A549 (cell line): ENCODE data around the gene OR8H3. TPM values are rescaled to one million over a fixed set of nuclear protein-coding genes. Genes with fewer than 3 reads are reported as not detected.

Source experiments
- ATAC-seq, 2 experiments: fragments of 200-7000 bp in 1 of 2; fragments of >200 bp in 1 of 2; cut with Nextera tagmentation in 1 of 2; cut with Tn5 transposase in 1 of 2; 3 replicates each; pipeline versions ENCODE4 v1.8.0 to v1.9.1; 2018 to 2020; ENCODE audit warnings: mild to moderate bottlenecking in 1 of 2, moderate library complexity in 1 of 2
- CTCF ChIA-PET: fragments of 300-600 bp; sonication (Branson Sonifier 250); formaldehyde crosslinking; extraction: SDS; loops from one replicate; lab custom pipeline; 2021; ENCODE audit warnings: antibody characterized with exemption, inconsistent platforms; lab: Yijun Ruan, JAX
- POLR2A ChIA-PET: fragments of 350-600 bp; formaldehyde crosslinking; extraction: SDS; loops from one replicate; lab custom pipeline; 2021; ENCODE audit warnings: antibody characterized with exemption, inconsistent platforms; lab: Yijun Ruan, JAX
- DNase-seq, 2 experiments: peaks; one replicate each; pipeline versions ENCODE4 v3.0.0 to v3.0.0-alpha.2; 2011 to 2016; ENCODE audit warnings: low read depth in 1 of 2, low spot score in 1 of 2
- FAIRE-seq: peaks from 2 replicates; lab custom pipeline; 2011; peaks lifted over from hg19 to GRCh38; lab: Jason Lieb, UNC
- H3K27ac ChIP-seq, 2 experiments: fragments of >200 bp; sonication (Bioruptor Twin); formaldehyde crosslinking; 3 replicates each; pipeline ENCODE4 v1.5.1; 2016 to 2017
- H3K4me1 ChIP-seq: fragments of >200 bp; sonication (Bioruptor Twin); formaldehyde crosslinking; 3 replicates; pipeline ENCODE4 v1.6.1; 2016
- H3K4me2 ChIP-seq: fragments of >200 bp; sonication (Bioruptor Twin); formaldehyde crosslinking; 3 replicates; pipeline ENCODE4 v1.6.1; 2016
- H3K4me3 ChIP-seq: fragments of >200 bp; sonication (Bioruptor Twin); formaldehyde crosslinking; 3 replicates; pipeline ENCODE4 v1.5.1; 2016
- H3K9me3 ChIP-seq: fragments of >200 bp; sonication (Bioruptor Twin); formaldehyde crosslinking; 3 replicates; pipeline ENCODE4 v1.6.1; 2016
- BHLHE40 ChIP-seq: IDR thresholded peaks from 2 replicates; pipeline ENCODE4 v1.6.1; 2012; ENCODE audit warnings: low read depth, low read length, inconsistent platforms
- CHD2 ChIP-seq: fragments of 150-350 bp; IDR thresholded peaks from 2 replicates; pipeline ENCODE4 v1.6.1; 2014; ENCODE audit warnings: low read length; ENCODE audit not compliant: partially characterized antibody
- ESRRA ChIP-seq: fragments of 150-350 bp; IDR thresholded peaks from 2 replicates; pipeline ENCODE4 v1.6.1; 2014; ENCODE audit warnings: mild to moderate bottlenecking, low read length, borderline replicate concordance
- HES2 ChIP-seq: fragments of >200 bp; sonication (Bioruptor Twin); formaldehyde crosslinking; IDR thresholded peaks from 2 replicates; pipeline ENCODE4 v1.6.1; 2016
- HEYL ChIP-seq: fragments of 250-450 bp; sonication (Bioruptor Pico); IDR thresholded peaks from 2 replicates; pipeline ENCODE4 v1.8.0; 2021; ENCODE audit warnings: mild to moderate bottlenecking, moderate library complexity
- KDM1A ChIP-seq: fragments of 200-600 bp; sonication (generic); IDR thresholded peaks from 2 replicates; pipeline ENCODE4 v1.6.1; 2016; ENCODE audit warnings: low read depth, mild to moderate bottlenecking
- MYC ChIP-seq: IDR thresholded peaks from 2 replicates; pipeline ENCODE4 v1.6.1; 2012; ENCODE audit warnings: mild to moderate bottlenecking, inconsistent platforms, low read length, improper control_type of control experiment, borderline replicate concordance
- POLR2A ChIP-seq: IDR thresholded peaks from 2 replicates; pipeline ENCODE4 v1.6.1; 2012; ENCODE audit warnings: mild to moderate bottlenecking, low read length
- RAD21 ChIP-seq, 2 experiments: fragments of >200 bp in 1 of 2; sonication (Bioruptor Twin) in 1 of 2; formaldehyde crosslinking in 1 of 2; IDR thresholded peaks in 1 of 2; conservative IDR thresholded peaks in 1 of 2; 2 replicates in 1 of 2; 3 replicates in 1 of 2; pipeline ENCODE4 v1.6.1; 2012 to 2018; ENCODE audit warnings: inconsistent platforms in 1 of 2
- SMC3 ChIP-seq: fragments of >200 bp; sonication (Bioruptor Twin); formaldehyde crosslinking; IDR thresholded peaks from 3 replicates; pipeline ENCODE4 v1.6.1; 2018; ENCODE audit warnings: inconsistent platforms
- ZC3H11A ChIP-seq: fragments of 450-650 bp; IDR thresholded peaks from 2 replicates; pipeline ENCODE4 v1.6.1; 2014; ENCODE audit warnings: antibody characterized with exemption, mild to moderate bottlenecking
- ZSCAN20 ChIP-seq: fragments of 250-450 bp; sonication (Bioruptor Pico); IDR thresholded peaks from 2 replicates; pipeline ENCODE4 v1.8.0; 2022; ENCODE audit warnings: mild to moderate bottlenecking, moderate library complexity
- WGBS: methylation state at CpG from one replicate; pipeline ENCODE4 v1.1.6; 2017; ENCODE audit errors: missing lambda C conversion rate; 5-methylcytosine and 5-hydroxymethylcytosine counted together
- polyA minus RNA-seq: library from RNA; depleted of rRNA, polyadenylated mRNA; stranded (reverse); fragments of >200 nt; gene quantifications from 2 replicates; pipeline ENCODE4 v1.2.3, GENCODE V29; 2011; rRNA and poly(A)+ RNA removed
- polyA plus RNA-seq, 4 experiments: library from polyadenylated mRNA; depleted of rRNA in 3 of 4; stranded (reverse); fragments of >200 nt; fragmentation: RNase III in 1 of 4; extraction: RNeasy Plus Mini Kit Qiagen cat#74134 plus additional on column Dnase treatment in 1 of 4; gene quantifications; 2 replicates in 3 of 4; 3 replicates in 1 of 4; pipeline ENCODE4 v1.2.3, GENCODE V29; 2011 to 2017
- TF ChIP-seq, protein P1 (sequence below): fragments of 150-350 bp; IDR thresholded peaks from 2 replicates; pipeline ENCODE4 v1.6.1; 2014; ENCODE audit warnings: low read depth, mild to moderate bottlenecking, low read length
- TF ChIP-seq, protein P2 (sequence below): IDR thresholded peaks from 2 replicates; pipeline ENCODE4 v1.6.1; 2012
- TF ChIP-seq, protein P3 (sequence below): fragments of >200 bp; sonication (Bioruptor Twin); formaldehyde crosslinking; IDR thresholded peaks from 3 replicates; pipeline ENCODE4 v1.5.1; 2016

OR8H3 gene, protein sequence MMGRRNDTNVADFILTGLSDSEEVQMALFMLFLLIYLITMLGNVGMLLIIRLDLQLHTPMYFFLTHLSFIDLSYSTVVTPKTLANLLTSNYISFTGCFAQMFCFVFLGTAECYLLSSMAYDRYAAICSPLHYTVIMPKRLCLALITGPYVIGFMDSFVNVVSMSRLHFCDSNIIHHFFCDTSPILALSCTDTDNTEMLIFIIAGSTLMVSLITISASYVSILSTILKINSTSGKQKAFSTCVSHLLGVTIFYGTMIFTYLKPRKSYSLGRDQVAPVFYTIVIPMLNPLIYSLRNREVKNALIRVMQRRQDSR
- not detected in 2 replicates for polyA plus RNA-seq (2011; rRNA removed)
- not detected in 2 replicates for polyA plus RNA-seq (2012; cell fraction: cytosol; rRNA removed)
- polyA plus RNA-seq (2012; cell fraction: nucleus; rRNA removed) = not detected in 2 replicates
- not detected in 3 replicates for polyA plus RNA-seq (2017; fragmentation: RNase III; extraction: RNeasy Plus Mini Kit Qiagen cat#74134 plus additional on column Dnase treatment)
- not detected in 2 replicates for polyA minus RNA-seq

- CTCF ChIA-PET = no interaction called here
- WGBS = 3% methylated on average over 6 of the region's 6 CpGs
- Histone ChIP-seq H3K4me3 (no peak within 1 kb of the TSS), H3K4me2 (no peak within 1 kb of the TSS), H3K4me1 (no peaks in the 10 kb centered on the region), H3K9me3 (no peaks in the 10 kb centered on the region; the same call in 2 of the 3 replicates), H3K27ac (no peak within 1 kb of the TSS)
- FAIRE-seq (no peak), ATAC-seq (no peak), DNase-seq (no peak)
- no peak for TF ChIP-seq CHD2
- TF ChIP-seq ZSCAN20 (CRISPR knock-in tag) = no peak
- TF ChIP-seq HEYL (CRISPR knock-in tag) = no peak
- TF ChIP-seq, protein P1, sequence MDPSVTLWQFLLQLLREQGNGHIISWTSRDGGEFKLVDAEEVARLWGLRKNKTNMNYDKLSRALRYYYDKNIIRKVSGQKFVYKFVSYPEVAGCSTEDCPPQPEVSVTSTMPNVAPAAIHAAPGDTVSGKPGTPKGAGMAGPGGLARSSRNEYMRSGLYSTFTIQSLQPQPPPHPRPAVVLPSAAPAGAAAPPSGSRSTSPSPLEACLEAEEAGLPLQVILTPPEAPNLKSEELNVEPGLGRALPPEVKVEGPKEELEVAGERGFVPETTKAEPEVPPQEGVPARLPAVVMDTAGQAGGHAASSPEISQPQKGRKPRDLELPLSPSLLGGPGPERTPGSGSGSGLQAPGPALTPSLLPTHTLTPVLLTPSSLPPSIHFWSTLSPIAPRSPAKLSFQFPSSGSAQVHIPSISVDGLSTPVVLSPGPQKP = no peak
- TF ChIP-seq BHLHE40 = no peak
- TF ChIP-seq, protein P2, sequence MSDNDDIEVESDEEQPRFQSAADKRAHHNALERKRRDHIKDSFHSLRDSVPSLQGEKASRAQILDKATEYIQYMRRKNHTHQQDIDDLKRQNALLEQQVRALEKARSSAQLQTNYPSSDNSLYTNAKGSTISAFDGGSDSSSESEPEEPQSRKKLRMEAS = no peak
- no peak for TF ChIP-seq MYC
- TF ChIP-seq HES2 = no peak
- POLR2A ChIA-PET = no interaction called here
These were observed at the start of gene OR8H3 for GRCh38 chr11:56122073-56122472. Gene OR8H3, plus strand, starts transcription at chr11:56122373. Its CDS starts 0 bp downstream, at chr11:56122373.

DNA sequence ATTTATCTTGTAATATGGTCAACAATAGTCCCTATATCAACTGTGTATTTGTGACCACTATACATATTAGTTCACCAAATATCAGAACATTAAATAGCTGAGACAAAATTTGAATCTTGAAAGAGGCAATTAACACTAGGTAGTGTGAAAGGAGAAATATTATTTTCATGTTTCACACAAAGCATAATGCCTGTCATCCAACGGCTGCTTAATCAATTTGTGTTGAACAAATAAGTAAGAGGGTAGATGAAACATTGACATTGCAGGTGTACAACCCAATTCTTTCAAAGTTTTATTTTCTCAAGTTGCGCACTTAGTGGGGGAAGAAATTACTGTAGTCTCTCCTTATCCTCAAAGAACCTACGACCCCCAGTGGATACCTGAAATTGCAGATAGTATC lies 32.5 kb upstream of the OR8H3 start:
- Histone ChIP-seq H3K9me3 (no peaks in the 10 kb centered on the region), H3K27ac (no peak overlapping the region), H3K4me3 (no peak overlapping the region), H3K4me1 (no peaks in the 10 kb centered on the region), H3K4me2 (no peak overlapping the region)
- ATAC-seq = no peak
- TF ChIP-seq, protein P3, sequence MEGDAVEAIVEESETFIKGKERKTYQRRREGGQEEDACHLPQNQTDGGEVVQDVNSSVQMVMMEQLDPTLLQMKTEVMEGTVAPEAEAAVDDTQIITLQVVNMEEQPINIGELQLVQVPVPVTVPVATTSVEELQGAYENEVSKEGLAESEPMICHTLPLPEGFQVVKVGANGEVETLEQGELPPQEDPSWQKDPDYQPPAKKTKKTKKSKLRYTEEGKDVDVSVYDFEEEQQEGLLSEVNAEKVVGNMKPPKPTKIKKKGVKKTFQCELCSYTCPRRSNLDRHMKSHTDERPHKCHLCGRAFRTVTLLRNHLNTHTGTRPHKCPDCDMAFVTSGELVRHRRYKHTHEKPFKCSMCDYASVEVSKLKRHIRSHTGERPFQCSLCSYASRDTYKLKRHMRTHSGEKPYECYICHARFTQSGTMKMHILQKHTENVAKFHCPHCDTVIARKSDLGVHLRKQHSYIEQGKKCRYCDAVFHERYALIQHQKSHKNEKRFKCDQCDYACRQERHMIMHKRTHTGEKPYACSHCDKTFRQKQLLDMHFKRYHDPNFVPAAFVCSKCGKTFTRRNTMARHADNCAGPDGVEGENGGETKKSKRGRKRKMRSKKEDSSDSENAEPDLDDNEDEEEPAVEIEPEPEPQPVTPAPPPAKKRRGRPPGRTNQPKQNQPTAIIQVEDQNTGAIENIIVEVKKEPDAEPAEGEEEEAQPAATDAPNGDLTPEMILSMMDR = peak; percentile 38
- TF ChIP-seq RAD21 (conservative IDR thresholded peaks at IDR 0.05 in 1 of 2, IDR thresholded peaks at IDR 0.05 in 1 of 2) (peak; percentile 47 to 53; a peak in 3 of 5 replicates), POLR2A (no peak), SMC3 (peak; percentile 19; the same call in 1 of the 3 replicates), ESRRA (no peak)
- WGBS = under 1% methylated on average over 3 of the region's 3 CpGs
- CTCF ChIA-PET = no interaction called here
- POLR2A ChIA-PET = no interaction called here
- DNase-seq = peak in 1 of 2 experiments; percentile 6
- FAIRE-seq = no peak

GRCh38 chr11:56093008-56093407 lies 29.2 kb upstream of the OR8H3 start, which contains the start of gene OR8I2:
Gene OR8I2, plus strand, starts transcription at chr11:56093308. Its CDS starts 0 bp downstream, at chr11:56093308.
- Histone ChIP-seq H3K27ac (no peak within 1 kb of the TSS), H3K4me2 (no peak within 1 kb of the TSS), H3K4me3 (no peak within 1 kb of the TSS), H3K4me1 (no peaks in the 10 kb centered on the region)
- WGBS = 8% methylated on average over 3 of the region's 3 CpGs
- no peak for ATAC-seq
- no peak for TF ChIP-seq KDM1A
- no peak for TF ChIP-seq HEYL (CRISPR knock-in tag)
- no peak for TF ChIP-seq ZC3H11A
- TF ChIP-seq, all 56 proteins: peak for 0
- no peaks in the 10 kb centered on the region for H3K9me3 ChIP-seq
- ChIA-PET POLR2A (no interaction called here), CTCF (no interaction called here)
- no peak for FAIRE-seq
- no peak for DNase-seq
